Non-pigmented ciliary epithelial cell (primary cell): ENCODE measurements around the gene CPO.

Source experiments
- DNase-seq: peaks from one replicate; pipeline ENCODE4 v3.0.0-alpha.2; 2010; ENCODE audit warnings: low read depth

The CPO gene

DNA sequence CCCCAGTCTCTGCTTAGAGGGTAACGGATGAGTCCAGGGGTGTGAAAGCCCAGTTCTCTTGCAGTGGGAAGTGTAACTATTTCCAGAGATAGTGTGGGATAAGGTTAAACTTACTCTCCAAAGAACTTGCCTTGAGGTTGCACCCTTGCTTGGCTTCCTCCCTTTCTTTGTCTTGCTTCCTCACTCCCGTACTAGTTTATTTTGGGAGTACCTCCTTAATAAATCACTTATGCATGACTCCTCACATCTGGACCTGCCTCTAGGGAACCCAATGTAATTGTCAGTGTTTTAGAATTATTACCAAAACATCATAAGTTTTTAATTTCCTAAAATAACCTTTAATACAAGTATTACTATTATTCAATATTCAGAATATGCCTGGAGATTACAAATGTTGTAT is 35.2 kb downstream of the CPO start:
- DNase-seq: no peak

DNA sequence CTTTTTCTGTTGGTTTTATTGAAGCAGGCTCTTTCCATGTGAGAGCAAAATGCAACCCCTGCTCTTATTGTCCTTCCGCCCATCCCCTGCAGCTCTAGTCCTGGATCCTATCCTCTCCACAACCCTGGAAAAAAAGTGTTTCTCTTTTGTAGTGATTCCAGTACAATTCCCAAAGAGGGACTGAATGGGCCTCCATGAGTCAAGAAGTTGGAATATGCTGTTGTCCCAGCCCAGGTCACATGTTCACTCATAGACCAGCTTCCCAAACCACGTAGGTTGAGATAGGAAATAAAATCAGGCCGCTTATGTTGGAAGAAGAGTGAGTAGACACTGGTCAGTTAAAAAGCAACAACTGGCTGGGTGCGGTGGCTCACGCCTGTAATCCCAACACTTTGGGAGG is 39.4 kb downstream of the CPO start:
- DNase-seq: no peak

DNA sequence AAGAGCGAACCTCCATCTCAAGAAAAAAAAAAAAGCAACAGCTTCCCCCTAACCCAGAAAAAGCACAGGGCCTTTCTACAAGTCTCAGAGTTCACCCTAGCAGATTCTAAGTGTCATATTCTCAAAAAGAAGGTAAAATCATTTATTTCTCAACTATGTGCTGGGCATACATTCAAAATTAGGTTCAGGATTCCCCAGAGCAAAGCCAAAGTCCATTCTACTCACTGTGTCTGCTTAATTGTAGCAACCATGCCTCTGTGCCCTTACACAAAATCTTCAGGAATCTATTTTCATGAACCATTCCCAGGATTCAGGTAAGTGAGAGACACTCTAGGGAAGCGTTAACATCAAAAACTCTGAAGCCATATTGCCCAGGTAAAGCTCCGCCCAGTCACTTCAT is 40.0 kb downstream of the CPO start:
- no peak for DNase-seq

DNA sequence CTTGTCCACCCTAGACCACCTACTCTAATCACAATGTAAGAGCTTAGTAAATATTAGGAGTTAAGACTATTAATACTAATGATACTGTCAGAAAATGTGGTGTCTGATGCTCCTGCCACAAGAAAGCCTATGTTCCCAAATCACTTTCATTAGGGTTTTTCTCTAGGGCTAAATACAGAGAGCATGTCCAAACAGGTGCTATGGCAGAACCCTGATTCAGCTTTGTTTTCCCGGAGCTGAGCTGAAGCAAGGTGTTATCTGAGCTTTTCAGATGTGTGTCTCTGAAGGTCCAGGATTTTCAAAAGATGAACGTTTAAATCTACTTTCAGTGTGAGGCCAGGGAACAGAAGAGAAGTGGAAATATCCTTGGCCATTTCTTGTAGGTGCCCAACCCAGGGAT is 40.6 kb downstream of the CPO start:
- no peak for DNase-seq

DNA sequence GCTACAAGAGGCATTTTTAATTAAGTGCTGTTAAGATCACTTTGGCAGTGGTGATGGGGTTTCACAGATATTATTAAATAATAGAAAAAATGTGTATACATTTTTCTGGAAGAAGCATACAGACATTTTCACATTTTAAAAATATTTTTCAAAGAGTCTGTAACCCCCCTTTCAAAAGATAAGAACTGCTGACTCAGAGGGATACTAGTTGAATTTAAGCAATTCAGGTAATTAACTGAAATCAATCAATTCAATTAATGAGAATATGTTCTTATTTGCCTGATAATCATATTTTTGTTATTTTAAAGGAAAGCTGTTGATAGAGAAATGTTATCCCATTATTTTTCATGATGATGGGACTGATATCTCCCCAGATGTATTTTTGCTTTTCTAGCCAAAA is 41.1 kb downstream of the CPO start:
- no peak for DNase-seq

DNA sequence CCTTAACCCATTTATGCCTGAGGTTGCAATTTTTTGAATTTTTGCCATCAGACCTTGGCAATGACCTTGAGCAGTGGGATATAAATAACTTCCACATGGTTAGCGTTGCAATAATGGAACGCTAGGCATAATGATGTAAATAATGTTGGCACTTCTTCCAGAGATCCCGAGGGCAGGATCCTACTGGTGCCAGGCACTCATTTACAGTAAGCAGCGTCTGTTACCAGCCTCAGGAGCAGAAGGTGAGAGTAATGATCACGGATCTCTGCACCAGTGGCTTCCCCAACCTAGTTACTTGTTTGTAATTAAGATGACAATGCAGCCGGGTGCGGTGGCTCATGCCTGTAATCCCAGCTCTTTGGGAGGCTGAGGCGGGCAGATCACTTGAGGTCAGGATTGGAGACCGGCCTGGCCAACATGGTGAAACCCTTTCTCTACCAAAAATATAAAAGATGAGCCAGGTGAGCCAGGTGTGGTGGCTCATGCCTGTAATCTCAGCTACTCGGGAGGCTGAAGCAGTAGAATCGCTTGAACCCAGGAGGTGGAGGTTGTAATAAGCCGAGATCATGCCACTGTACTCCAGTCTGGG is 41.9 kb downstream of the CPO start:
- no peak for DNase-seq

DNA sequence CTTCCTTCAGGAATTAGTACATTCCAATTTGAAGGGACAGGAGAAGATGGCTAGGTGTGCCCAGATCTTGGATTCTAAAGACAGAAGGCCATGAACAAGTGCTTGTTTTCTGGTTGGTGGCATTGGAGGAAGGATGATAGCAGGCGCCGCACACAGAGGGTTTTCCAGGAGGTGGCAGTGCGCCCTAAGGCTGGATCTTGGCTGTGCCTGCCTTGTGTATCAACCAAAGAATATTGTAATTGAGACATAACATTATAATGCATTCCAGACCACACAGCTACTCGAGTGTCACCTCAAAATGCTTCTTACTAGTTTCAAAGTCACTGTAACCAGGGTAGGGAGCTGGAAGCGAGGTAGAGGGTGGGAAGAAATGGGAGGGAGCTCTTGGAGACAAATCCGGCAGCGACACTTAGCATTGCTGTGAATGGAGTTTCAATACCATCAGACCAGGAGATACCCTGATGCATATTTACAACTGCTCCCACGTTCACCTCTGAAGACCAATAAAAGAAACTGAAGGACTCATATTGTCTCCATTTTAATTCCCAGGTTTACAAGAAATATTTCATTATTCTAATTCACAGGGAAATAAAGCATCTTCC is 42.5 kb downstream of the CPO start:
- DNase-seq: no peak

DNA sequence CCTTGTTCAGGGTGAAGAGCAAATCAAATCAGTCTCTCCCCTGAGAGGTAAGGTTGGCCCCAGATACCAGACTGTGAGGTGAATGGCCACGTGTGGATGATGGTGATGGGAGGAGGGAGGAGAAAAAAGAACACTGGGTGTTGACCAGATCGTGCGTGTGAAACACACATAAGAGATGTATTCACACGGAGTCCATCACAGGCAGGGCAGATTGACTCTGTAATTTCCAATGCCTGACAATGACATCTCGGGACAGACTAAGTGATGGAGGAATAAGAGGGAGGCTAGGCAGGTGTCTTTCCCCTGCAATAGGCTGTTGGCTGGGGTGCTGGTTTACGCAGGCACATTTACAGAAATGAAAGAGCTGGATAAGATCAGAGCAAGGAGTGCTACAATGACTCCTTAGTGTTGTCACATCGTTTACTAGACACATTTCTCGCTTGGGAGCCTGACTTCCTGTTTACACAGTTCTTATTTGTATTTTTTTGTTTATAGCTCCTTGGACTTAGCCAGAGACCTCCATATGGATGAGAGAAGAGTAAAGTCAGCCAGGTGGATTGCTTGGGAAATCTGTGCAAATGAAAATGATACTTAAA is 43.1 kb downstream of the CPO start:
- DNase-seq: no peak

DNA sequence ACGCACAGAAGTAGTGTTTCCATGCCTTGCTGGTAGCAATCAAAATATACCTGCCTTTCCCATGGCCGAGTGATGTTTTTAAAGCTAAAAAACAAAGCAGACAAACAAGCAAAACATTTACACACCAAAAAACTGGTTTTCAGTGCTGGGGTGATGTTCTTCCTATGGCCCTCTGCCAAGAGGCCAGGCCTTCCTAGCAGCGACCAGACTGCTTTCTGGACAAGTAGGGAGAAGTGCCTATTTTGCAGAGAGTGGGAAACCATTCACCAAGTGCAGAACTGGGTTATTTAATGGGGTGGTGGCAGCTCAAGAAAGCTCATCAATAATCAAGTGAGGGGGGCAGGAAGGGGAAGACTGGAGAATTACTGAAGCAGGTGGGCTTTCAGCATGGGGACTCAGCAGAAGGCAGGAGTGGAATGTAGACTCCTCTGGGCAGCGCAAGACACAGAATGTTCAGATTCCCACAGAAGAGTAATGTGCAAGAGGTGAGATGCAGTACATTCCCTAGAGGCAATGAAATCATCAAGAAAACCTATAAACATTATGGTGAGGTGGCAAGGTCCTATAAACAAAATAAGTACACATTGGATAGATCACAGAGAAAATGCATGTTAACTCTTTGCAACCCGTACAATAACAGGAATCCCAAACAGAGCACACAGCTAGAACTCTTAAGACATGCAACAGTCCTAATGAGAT is 44.0 kb downstream of the CPO start:
- DNase-seq: no peak

DNA sequence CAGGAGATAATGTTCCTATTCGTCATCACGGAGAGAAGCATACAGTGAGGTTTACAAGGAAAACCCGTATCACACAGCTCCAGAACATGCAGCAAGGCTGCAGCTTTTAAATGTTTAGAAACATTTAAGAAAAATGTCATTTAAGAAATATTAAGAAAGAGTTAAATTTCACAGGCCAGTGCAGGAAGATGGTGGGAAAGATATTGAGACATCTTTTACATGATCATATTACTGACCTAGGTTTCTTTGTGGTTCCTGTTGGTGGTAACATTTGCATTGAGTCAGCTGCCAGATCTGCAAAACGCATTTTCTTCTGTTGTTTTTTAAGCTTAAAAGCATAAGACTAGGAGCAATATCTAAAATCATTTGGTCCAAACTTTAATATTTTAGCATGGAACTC is 44.9 kb downstream of the CPO start:
- no peak for DNase-seq

DNA sequence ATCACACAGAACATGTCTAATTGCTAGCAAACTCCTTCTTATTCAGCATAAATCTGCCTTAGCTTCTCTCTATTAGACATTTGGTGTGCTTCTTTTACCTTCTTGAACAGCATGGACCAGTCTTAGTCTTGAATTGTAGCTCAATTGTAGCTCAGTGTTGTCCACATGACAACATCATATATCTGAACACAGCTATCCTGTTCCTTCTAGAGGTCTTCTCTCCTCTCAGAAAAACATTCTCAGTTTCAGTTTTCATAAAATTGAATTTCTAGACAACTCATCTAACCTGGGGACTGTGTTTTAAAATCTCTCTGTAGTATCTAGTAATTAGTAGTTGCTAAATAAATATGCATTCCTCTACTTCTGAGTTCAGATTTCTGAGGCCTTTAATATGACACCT is 47.6 kb downstream of the CPO start:
- no peak for DNase-seq

DNA sequence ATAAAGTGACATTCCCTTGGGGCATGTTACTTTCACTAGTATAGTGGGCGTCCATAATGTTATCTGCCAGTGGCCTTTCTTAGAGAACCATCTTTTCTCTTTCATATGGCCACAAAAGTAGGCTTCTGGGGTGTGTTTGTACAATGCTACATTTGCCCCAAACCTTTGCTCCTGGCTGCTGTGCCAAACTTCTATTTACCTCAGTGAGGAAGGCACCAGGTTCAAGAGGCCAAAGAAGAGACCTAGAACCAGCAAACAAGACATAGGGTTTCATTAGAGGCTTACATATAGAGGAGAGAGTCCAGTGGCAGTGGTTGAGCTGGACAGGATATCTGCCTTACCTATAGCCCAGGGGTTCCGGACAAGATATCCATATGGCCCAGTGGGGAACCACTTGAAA is 48.5 kb downstream of the CPO start:
- DNase-seq: no peak

DNA sequence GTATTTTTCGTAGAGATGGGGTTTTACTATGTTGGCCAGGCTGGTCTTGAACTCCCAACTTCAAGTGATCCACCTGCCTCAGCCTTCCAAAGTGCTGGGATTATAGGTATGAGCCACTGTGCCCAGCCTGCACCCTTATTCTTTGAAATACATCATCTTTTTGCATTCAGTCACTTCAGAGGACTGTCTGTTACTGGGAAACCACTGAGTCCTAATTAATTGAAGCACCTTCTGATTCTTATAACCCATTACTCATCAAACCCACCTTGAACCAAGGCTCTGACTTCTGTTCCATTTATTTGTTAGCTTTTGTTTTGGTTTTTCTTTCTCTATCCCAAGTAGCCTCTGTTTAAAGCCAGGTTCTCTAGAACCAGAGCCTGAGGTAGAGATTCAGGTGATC is 49.6 kb downstream of the CPO start:
- DNase-seq: no peak

DNA sequence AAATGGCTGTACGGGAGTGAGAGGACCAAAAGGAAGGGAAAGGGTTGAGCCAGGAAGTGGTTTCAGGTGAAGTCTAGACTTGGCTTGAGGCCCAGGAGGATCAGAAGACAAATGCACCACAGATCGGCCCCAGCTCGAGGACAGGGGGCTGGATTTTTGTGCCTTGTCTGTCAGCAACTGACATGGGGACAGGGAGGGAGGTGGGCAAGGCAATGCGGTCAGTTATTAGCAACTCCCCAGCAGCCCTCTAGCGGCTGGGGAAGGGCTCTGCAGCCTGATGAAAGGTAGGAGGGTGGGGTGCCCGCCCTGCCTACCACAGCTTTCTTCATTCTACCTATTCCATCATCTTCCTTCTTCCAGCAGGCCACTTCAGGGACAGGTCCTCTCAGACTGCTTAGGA is 50.0 kb downstream of the CPO start:
- DNase-seq: no peak

DNA sequence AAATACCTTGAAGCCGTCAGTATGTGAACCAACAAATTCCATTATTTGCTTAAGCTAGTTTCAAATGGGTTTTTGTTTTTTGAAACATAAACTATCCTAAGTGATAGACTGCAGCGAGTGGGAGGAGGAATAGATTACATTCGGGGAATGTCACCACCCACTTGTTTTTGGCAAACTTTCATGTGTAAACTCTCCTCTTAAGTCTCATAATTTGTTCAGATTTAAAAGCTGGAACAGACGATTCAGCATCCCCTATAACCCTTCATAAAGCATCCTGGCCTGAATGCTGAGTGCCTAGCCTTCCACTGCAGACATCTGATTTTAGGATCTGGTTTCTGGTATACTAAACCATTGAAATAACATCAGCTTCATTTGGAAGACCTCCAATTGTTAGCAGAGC is 51.0 kb downstream of the CPO start:
- no peak for DNase-seq

DNA sequence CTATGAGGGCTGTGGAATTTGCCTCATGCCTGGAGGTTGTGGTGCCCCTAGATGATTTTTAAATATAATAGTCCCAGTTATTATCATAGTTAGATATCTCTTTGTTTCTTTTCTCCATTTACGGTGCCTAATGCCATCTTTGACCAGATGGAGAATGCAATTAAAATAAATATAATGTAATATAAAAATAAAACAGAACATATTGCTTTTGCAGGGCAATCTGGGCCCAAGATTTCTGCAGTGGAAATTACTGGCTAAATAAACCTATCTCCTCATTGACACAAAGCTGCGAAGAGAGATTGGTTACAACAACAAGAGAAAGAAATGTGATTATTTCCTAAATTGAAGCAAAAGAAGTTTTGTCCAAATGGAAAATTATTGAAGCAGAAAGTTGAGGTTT is 51.8 kb downstream of the CPO start:
- DNase-seq: no peak

DNA sequence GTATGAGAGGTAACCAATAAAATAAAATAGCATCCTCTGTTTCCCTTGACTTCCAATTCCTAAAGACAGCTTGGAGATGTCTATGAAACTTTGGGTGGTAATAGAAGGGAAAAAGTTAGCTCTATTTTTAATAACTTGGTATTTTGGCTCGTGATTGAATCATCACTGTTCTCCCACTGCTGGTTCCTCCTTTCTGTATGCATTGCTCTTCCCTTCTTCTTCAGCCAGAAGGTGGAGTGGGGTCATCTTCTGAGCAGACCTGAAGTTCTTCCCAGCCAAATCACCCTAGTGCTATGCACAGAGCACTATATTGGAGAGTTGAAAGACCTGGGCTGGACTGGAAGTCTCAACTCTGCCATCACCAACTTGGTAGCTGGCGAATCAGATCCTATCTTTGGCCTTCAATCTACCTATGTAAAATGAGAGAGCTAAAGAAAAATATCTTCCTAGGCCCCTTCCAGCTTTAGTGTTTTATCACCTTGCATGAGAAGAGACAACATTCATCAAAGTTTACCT is 54.1 kb downstream of the CPO start:
- DNase-seq: no peak

DNA sequence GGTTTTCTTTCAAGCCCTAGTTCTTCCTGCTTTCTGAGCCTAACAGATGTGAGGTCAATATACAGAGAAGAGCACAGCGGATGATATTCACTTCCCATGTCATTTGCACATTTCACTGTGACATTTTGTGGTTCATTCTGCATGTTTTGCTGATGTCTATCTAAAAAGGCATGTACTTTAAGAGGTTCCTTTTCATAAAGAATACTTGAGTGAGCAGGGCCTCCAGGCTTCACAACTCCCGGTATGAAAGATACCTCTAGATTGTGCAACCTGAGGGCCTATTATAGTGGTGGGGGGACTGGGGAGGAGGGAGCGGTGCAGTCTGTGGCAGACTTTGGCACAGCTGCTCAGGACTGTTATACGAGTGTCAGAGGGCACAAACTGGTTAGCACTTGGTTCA is 54.6 kb downstream of the CPO start:
- no peak for DNase-seq

DNA sequence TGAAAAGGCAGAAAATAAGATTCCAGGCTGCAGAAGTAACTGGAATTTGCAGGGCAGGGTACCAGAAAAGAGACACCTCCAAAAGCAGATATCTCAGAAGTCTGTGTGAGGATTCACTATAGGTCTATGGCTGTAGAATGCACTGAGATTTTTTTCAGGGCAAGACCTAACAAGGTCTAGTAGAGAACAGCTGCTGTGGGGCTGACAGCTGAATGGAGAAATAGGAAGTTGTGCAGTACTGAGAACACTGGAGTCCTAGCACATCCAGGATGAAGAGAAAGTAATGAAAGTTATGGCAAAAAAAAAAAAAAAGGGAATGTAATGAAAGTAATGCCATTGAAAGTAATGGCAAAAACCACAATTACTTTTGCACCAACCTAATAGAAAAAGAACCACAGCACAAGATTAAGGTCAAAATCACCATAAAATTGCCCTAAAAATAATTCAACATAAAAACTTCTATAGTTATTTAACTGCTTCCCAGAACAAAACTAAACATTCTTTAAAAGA is 57.3 kb downstream of the CPO start:
- no peak for DNase-seq

DNA sequence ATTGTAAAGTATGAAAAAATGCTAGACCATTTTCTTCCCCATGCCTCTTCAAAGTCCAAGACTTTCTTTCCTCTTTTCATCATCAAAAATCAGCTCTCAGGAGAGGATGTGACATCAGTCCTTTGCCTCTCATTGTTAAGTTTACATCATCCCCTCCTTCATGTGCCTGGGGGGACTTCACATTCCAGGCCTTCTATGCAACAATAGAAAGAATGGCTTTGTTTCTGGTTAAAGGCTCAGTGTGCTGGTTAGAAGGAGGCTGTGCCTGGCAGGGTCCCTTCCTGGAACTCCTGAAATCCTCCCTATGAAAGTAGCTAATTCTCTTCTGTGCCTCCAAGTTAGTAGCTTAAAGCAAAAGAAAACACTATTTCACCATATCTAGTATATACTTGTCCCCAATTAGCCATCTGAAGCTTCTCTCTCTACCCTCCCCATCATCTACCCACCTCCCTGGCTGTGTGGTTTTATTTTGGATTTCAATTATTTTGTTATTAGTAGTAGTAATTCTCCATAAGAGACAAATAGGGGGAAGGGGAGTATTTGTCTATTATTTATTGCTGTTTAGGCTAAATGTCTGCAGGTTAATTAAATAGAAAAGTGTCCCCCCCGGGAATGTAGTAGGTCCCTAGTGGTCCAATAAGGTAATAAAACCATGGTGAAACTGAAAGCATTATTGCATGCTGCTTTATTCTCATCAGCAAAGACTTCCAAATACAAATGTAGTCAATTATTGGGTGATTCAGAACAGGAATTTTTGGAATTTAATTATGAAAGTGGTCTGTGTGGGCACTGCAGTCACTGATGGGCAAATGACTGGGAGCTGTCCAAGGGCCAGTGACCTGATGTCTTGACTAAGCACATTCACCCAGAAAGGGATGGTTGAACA is 69.0 kb downstream of the CPO start:
- DNase-seq: no peak

DNA sequence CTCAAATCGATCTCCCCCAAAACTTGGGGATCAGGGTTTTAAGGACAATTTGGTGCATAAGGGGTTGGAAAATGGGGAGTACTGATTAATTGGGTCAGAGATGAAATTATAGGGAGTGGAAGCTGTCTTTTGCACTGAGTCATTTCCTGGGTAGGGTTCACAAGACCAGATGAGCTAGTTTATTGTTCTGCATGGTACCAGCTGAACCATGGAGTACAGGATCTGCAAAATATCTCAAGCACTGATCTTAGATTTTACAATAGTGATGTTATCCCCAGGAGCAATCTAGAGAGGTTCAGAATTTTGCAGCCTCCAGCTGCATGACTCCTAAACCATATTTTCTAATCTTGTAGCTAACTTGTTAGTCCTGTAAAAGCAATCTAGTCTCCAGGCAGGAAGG is 73.1 kb downstream of the CPO start:
- DNase-seq: no peak

DNA sequence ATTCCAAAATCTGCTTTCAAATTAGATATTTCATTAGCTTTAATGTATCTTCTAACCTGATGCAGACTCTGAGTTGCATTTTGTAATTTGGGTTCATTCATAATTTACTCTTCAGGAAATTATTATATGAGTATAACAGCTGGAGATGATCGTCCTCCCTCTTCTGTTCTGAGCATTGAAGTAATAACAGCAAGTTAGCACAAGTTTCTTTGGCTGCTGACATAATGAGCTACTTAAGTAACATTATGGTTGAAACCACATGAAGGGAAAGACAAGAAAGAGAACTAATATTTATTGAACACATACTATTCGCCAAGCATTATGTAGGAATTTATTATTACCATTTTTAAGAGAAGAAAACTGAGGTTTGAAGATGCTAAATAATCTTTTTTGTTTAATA is 75.1 kb downstream of the CPO start:
- DNase-seq: no peak
